ENCODE results near the gene DNAH17. TPM values are rescaled to one million over a fixed set of nuclear protein-coding genes. Genes with fewer than 3 reads are reported as not detected.

The DNAH17 gene
- total RNA-seq, 1 experiment from 2014 or later = 0.69 TPM

GRCh38 chr17:78380370-78380769, 196.8 kb downstream of the DNAH17 start:
- Histone ChIP-seq H3K27me3 (ENCODE audit: insufficient read depth, low read length) (no peaks in the 10 kb centered on the region), H3K9me2 (ENCODE audit: insufficient read depth) (no peaks in the 10 kb centered on the region), H3K79me2 (ENCODE audit: insufficient read depth, low read length) (peaks cover 68% of the 10 kb centered on the region), H3K9ac (ENCODE audit: low read length) (no peak overlapping the region), H3K4me1 (ENCODE audit: control insufficient read depth in 1 of 2, insufficient read depth in 2 of 2, low read length in 2 of 2) (peaks cover 16 to 36% of the 10 kb centered on the region in 2 experiments), H3K36me3 (ENCODE audit: control insufficient read depth in 1 of 2, insufficient read depth in 2 of 2, low read length in 2 of 2) (peaks cover 2 to 5% of the 10 kb centered on the region in 2 experiments; a peak in 2 of 4 replicates), H2AFZ (ENCODE audit: low read depth, low read length, poor library complexity, severe bottlenecking) (no peak overlapping the region), H3K4me3 (replicated peaks in 1 of 2; ENCODE audit: low read depth in 1 of 2, low read length in 2 of 2) (no peak overlapping the region), H3K27ac (ENCODE audit: low read depth, low read length) (no peak overlapping the region), H3K9me3 (ENCODE audit: control insufficient read depth in 1 of 2, insufficient read depth in 1 of 2, low read depth in 1 of 2, low read length in 2 of 2) (no peaks in the 10 kb centered on the region), H3K4me2 (ENCODE audit: low read length) (peak overlapping the region; percentile 77; the same call in 1 of the 2 replicates), H4K20me1 (ENCODE audit: insufficient read depth) (peaks cover 13% of the 10 kb centered on the region; the same call in 1 of the 2 replicates)
- intact Hi-C loops (cut with micrococcal nuclease) = no loop called here
- ChIA-PET CTCF (no interaction called here), RAD21 (ENCODE audit: low non-redundant PET in 1 of 2, low total read pairs in 2 of 2, uncharacterized antibody in 2 of 2, unreplicated experiment in 2 of 2) (no interaction called here), POLR2A (interaction anchor here (0.9 kb wide), 1 partner anchor 12 kb away, joined by 3 read pairs; no protein-coding TSS in a partner anchor)
- BruUV-seq (replicated peaks) = TSS peak; percentile 39
- no peak for TF ChIP-seq EZH2phosphoT487 (IDR thresholded peaks at IDR 0.05; ENCODE audit: borderline replicate concordance)
- no peak for TF ChIP-seq CEBPB (IDR thresholded peaks at IDR 0.05; ENCODE audit: low read depth)
- no peak for TF ChIP-seq POLR2AphosphoS5 (IDR thresholded peaks at IDR 0.05; ENCODE audit: low read depth, low read length)
- no peak for TF ChIP-seq EGR1 (IDR thresholded peaks at IDR 0.05; ENCODE audit: low read depth)
- TF ChIP-seq, protein P1, sequence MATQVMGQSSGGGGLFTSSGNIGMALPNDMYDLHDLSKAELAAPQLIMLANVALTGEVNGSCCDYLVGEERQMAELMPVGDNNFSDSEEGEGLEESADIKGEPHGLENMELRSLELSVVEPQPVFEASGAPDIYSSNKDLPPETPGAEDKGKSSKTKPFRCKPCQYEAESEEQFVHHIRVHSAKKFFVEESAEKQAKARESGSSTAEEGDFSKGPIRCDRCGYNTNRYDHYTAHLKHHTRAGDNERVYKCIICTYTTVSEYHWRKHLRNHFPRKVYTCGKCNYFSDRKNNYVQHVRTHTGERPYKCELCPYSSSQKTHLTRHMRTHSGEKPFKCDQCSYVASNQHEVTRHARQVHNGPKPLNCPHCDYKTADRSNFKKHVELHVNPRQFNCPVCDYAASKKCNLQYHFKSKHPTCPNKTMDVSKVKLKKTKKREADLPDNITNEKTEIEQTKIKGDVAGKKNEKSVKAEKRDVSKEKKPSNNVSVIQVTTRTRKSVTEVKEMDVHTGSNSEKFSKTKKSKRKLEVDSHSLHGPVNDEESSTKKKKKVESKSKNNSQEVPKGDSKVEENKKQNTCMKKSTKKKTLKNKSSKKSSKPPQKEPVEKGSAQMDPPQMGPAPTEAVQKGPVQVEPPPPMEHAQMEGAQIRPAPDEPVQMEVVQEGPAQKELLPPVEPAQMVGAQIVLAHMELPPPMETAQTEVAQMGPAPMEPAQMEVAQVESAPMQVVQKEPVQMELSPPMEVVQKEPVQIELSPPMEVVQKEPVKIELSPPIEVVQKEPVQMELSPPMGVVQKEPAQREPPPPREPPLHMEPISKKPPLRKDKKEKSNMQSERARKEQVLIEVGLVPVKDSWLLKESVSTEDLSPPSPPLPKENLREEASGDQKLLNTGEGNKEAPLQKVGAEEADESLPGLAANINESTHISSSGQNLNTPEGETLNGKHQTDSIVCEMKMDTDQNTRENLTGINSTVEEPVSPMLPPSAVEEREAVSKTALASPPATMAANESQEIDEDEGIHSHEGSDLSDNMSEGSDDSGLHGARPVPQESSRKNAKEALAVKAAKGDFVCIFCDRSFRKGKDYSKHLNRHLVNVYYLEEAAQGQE (IDR thresholded peaks at IDR 0.05; ENCODE audit: low read depth) = no peak
- TF ChIP-seq MAX (IDR thresholded peaks at IDR 0.05) = no peak
- TF ChIP-seq SP1 (IDR thresholded peaks at IDR 0.05; ENCODE audit: low read depth) = no peak
- ATAC-seq = no peak
- DNase-seq (ENCODE audit: low read depth, low spot score) = no peak

All from HCT116 (cell line).